HG02610 (cell line): Measurements from ENCODE around the gene CCDC3.

ENCODE experiments used
- ATAC-seq: cut with Tn5 transposase; IDR thresholded peaks from one replicate; pipeline ENCODE4 v1.9.1; 2021; ENCODE audit warnings: mild to moderate bottlenecking, moderate library complexity; ENCODE audit not compliant: unreplicated experiment

CCDC3 gene

GRCh38 chr10:12965571-12965970 lies 35.9 kb downstream of the CCDC3 start:
- ATAC-seq, result no peak

GRCh38 chr10:12962556-12962955 lies 39.0 kb downstream of the CCDC3 start:
- ATAC-seq, result no peak

GRCh38 chr10:12961416-12962205 lies 39.9 kb downstream of the CCDC3 start:
- ATAC-seq, result no peak

- ATAC-seq, result no peak
Measured at GRCh38 chr10:12960941-12961340, 40.6 kb downstream of the CCDC3 start.

- ATAC-seq, result no peak
Measured at GRCh38 chr10:12960334-12960898, 41.1 kb downstream of the CCDC3 start.

DNA sequence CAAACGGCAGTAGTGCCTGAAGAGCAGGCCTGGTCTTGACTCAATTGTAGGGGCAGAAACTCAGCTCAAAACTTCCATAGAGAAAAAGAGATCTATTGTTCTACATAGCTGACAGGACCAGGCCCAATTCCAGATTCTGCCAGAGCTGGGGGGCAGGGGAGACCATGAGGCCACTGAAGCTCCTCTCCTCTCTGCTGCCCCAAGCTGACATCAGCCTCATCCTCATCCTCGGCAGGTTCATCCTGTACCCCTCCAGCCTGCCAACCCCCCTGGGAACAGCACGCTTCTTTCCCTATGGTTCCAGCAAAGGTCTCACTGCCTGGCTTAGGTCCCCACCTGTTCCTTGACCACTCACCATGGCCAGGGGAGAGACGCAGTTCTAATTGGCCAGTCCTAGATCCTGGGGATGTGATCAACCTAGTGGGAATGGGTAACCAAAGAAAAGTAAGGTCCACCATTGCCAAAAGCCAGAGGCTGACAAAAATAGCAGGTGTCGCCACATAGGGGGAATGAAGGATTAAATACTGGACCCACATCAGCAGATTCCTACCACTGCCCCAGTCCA lies 42.9 kb downstream of the CCDC3 start:
- no peak for ATAC-seq

DNA sequence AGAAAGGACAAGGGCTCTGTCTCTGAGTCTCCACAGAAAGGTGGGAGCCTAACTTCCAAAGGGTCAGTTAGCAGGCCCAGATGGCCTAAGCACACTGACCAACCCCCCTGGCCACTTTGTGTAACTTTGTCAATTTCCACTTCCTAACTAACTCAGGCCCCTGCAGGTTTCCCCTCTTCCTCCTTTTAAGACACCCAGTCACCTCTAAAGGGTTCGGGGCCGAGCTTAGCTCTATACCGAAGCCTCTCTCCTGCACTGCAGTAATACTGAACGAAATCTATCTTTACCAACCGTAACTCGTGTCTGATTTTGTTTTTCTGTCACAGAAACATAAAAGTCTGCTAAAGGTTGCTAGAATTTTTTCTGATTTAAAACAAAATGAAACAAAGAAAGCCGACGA lies 44.4 kb downstream of the CCDC3 start:
- ATAC-seq, result no peak

- no peak for ATAC-seq
Measured at GRCh38 chr10:12954866-12955265, 46.6 kb downstream of the CCDC3 start.

GRCh38 chr10:12950583-12951128 lies 50.9 kb downstream of the CCDC3 start:
- ATAC-seq, result no peak

DNA sequence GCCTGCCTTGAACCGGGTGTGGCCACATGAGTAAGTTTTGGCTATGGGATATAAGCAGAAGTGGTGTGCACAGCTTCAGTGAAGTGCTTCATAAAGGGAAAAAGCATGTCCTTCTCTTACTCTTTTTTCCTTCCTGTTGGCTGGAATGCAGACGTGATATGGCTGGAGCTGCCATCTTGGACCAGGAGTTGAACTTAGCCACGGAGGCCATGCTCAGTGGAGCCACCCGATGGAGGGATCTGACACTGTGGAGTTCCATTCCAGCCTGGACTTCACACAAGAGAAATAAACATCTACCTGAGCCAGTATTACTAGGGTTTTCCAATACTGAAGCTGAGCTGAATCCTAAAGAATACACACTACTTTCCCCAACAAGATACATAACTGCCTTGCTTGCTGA lies 52.3 kb downstream of the CCDC3 start:
- no peak for ATAC-seq

- no peak for ATAC-seq
Measured at GRCh38 chr10:12947741-12948140, 53.8 kb downstream of the CCDC3 start.

DNA sequence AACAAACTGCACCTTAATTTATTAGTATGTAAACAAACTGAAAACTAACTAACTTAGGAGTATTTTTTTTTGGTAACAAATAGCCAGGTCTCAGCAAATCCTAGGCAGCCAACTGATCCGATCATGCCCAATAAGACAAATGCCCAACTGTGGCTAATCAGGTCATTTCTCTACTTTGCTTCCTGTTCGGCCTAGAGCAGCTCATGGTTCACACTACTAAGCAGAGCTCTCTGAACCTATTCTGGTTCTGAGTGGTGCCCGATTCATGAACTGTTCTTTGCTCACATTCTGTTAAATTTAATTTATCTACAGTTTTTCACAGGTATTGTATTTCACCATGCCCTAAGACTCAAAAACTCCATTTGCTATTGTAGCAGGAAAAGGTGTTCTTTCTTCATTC lies 55.1 kb downstream of the CCDC3 start:
- no peak for ATAC-seq

- no peak for ATAC-seq
Measured at GRCh38 chr10:12945690-12946359, 55.7 kb downstream of the CCDC3 start.

GRCh38 chr10:12944931-12945330 lies 56.6 kb downstream of the CCDC3 start:
- ATAC-seq, result no peak

DNA sequence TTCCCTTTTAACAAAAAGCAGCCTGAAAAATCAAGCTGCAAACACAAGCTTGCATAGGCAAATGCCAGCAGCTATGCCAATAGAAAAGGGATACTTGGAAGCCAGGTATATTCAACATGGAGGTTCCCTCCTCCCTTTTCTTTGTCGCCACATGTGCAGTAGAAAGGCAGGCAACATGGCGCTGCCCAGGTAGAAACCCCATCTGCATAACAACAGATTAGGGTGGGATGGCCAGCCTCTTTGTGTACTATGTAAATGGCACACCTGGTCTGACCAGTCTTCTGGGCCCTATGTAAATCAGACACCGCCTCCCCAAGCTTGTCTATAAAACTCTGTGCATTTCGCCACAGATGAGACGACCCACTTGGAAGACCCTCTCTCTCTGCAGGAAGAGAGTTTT lies 58.1 kb downstream of the CCDC3 start:
- no peak for ATAC-seq

- ATAC-seq, result no peak
Measured at GRCh38 chr10:12941966-12942365, 59.5 kb downstream of the CCDC3 start.

DNA sequence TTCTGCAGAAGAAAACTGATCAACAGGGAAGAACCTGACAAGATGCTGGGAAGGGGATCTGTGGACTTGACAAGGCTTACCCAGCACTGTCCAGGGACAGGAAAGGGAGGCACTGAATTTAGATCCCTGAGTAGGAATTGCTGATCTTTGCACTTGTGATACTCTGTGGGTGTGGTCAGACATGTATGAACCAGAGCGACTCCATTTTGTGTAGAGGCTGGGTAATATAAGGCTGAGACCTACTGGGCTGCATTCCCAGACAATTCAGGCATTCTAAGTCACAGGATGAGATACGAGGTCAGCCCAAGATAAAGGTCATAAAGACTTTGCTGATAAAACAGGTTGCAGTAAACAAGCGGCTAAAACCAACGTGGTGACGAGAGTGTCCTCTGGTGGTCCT lies 60.7 kb downstream of the CCDC3 start:
- ATAC-seq, result no peak

DNA sequence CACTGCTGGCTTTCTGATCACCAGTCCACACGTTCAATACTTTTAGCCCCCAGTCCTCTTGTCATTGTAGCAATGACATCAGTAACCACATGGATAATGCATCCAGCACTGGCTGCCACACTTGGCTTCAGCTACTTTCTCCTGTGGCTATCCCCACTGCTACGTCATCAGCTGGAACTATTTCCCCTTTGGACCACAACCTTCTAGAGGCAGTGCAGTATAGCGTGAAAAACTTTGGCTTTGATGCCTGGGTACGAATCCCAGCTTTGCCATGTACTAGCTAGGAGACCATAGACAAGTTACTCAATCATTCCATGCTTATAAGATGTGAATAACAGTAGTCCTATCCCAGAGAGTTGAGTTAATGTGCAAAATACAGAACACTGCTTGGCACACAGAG lies 63.2 kb downstream of the CCDC3 start:
- no peak for ATAC-seq

GRCh38 chr10:12937527-12937926 lies 64.0 kb downstream of the CCDC3 start:
- ATAC-seq, result no peak

DNA sequence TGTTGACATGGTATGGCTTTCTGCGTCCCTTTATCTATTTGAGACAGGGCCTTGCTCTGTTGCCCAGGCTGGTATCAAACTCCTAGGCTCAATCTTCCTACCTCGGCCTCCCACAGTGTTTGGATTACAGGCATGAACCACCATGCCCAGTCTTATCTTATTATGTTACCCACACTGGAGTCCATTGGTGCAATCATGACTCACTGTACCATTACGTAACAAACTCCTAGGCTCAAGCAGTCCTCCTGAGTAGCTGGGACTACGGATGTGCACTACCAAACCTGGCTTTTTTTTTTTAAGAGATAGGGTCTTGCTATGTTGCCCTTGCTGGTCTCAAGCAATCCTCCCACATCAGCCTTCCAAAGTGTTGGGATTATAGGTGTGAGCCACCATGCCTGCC lies 66.7 kb downstream of the CCDC3 start:
- no peak for ATAC-seq

DNA sequence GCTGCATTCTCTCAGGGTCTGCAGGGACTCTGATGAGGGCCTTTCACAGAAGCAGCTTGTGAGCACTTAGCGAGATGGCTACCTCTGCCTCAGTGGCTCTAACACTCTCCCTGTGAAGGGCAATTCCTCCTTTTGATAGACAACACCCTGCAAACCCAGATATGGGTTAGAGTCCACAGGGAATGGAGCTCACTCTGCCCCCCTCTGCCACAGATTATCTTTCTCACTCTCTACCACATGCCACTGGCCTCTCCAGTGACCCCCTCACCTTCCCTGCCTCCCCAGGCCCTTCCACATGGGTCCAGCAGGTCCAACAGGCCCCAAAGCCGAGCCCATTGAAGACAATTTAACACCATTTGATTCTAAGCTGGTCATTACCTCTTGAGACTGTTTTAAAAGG lies 72.1 kb downstream of the CCDC3 start:
- ATAC-seq, result no peak

DNA sequence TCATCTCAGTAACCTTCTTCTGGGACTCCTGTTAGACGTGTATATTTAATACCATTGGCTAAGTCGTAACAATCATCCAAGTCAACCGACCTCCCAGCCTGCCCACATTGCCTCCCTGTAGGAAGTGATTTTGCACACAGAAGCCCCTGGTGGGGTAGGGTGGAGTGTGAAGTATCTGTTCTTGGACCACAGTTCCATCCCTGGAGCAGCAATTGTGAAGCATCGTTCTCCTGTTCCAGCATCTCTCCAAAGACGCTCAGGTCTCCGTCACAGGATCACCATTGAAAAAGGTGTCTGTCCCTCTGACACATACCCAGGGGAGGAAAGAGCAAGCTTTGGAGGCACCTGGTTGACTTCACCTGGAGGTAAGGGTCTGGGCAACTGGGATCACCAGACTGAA lies 72.9 kb downstream of the CCDC3 start:
- no peak for ATAC-seq
